Heart left ventricle (tissue), 16 donors: ENCODE data around the gene PPP1R14C. TPM values are rescaled to one million over a fixed set of nuclear protein-coding genes. Genes with fewer than 3 reads are reported as not detected.

Experiments
- ATAC-seq, 4 donors: fragments of 200-7000 bp; cut with Tn5 transposase; one replicate each; pipeline ENCODE4 v1.9.1; 2020 to 2022; ENCODE audit warnings: moderate library complexity in 4 of 4, mild to moderate bottlenecking in 3 of 4, moderate number of reproducible peaks in 1 of 4
- DNase-seq, 5 donors: peaks; one replicate each; pipeline ENCODE4 v3.0.0-alpha.2; 2020
- H3K27ac ChIP-seq, 12 donors: fragments of 200-600 bp; sonication (generic) in 4 of 12; one replicate each; pipeline versions ENCODE4 v1.5.0 to v1.8.0; 2016 to 2022; ENCODE audit warnings: mild to moderate bottlenecking in 2 of 12
- H3K27me3 ChIP-seq, 9 donors: fragments of 200-600 bp; sonication (generic) in 2 of 9; one replicate each; pipeline versions ENCODE4 v1.5.1 to v1.8.0; 2016 to 2022; ENCODE audit warnings: mild to moderate bottlenecking in 3 of 9
- H3K36me3 ChIP-seq, 9 donors: fragments of 200-600 bp; sonication (generic) in 2 of 9; one replicate each; pipeline versions ENCODE4 v1.5.0 to v1.8.0; 2018 to 2022; ENCODE audit warnings: mild to moderate bottlenecking in 2 of 9
- H3K4me1 ChIP-seq, 12 donors: fragments of 200-600 bp; sonication (generic) in 4 of 12; one replicate each; pipeline versions ENCODE4 v1.5.0 to v1.8.0; 2016 to 2022; ENCODE audit warnings: mild to moderate bottlenecking in 3 of 12
- H3K4me3 ChIP-seq, 12 donors: fragments of 200-600 bp; sonication (generic) in 4 of 12; one replicate each; pipeline versions ENCODE4 v1.5.0 to v1.8.0; 2017 to 2022; ENCODE audit warnings: mild to moderate bottlenecking in 9 of 12, moderate library complexity in 4 of 12
- H3K9me3 ChIP-seq, 12 donors: fragments of 200-600 bp; sonication (generic) in 4 of 12; one replicate each; pipeline versions ENCODE4 v1.5.0 to v1.8.0; 2016 to 2022; ENCODE audit warnings: mild to moderate bottlenecking in 1 of 12
- POLR2A ChIP-seq, 2 donors: fragments of 450-650 bp; IDR thresholded peaks; one replicate each; pipeline ENCODE4 v1.6.1; 2017; ENCODE audit warnings: antibody characterized with exemption in 2 of 2, mild to moderate bottlenecking in 2 of 2, moderate library complexity in 2 of 2
- WGBS, 4 donors: extraction: QIAGEN DNeasy Blood & Tissue Kit in 2 of 4; methylation state at CpG; one replicate each; pipeline versions ENCODE4 v1.1.5 to v1.1.7; 2013 to 2018; 5-methylcytosine and 5-hydroxymethylcytosine counted together
- intact Hi-C, 10 donors: fragments of 100-400 bp; cut with DNase I; formaldehyde crosslinking; loops; one replicate each; pipeline versions ENCODE4 v1.11.1 to v1.14.2; 2022
- polyA plus RNA-seq, 2 donors: library from polyadenylated mRNA; stranded (reverse); fragments of 200-250 nt; gene quantifications; one replicate each; pipeline ENCODE4 v1.2.3, GENCODE V29; 2013
- total RNA-seq, 9 donors: library from RNA; depleted of rRNA in 2 of 9; stranded (reverse); fragments of >200 nt in 2 of 9; fragmentation: NEBNext Ultra II Directional in 3 of 9; extraction: Animal tissue kit (Norgen Biotek cat#: 25700) in 3 of 9; gene quantifications; one replicate each; pipeline versions ENCODE4 v1.1.0 to v1.2.4, GENCODE V29; 2016 to 2023
- TF ChIP-seq, protein P1 (sequence below), 12 donors: fragments of 200-600 bp; sonication (generic) in 4 of 12; IDR thresholded peaks; one replicate each; pipeline versions ENCODE4 v1.5.0 to v1.8.0; 2018 to 2022; ENCODE audit warnings: antibody characterized with exemption in 12 of 12, mild to moderate bottlenecking in 5 of 12
- donor health status: ischemic (EF 13 %, LVEDD 7.1; RV severe dilation, severe dysfunction).
- donor health status: healthy with polysubstance abuse.
- donor health status: DM: no; HTN: yes; CAD: no.
- donor health status: DM: no; HTN: no; CAD: no.
- donor health status: ischemic (EF 25% LVEDD 6.9; RV normal size, moderate dysfunction).
- donor health status: ischemic (EF 25% LVEDD 5.7; RV mildly dilated, moderate dysfunction).
- donor health status: healthy.
- donor health status: DM: yes; HTN: yes; CAD: no.
- donor health status: ischemic (EF 35%, LVEDD 5.7; RV mildly dilated, moderate dysfunction).
- donor health status: nonischemic (EF 11% LVEDD 7.7; RV severe dilation, severe dysfunction).
- donor health status: DM: yes; HTN: yes; CAD: no.
- donor health status: PGD.
- donor health status: ischemic (EF 29% LVEDD 5.4; RV normal size, mild dysfunction).
- donor health status: nonischemic (EF 23%, LVEDD 6.1; RV moderate dilation, normal function).

PPP1R14C gene
- total and polyA plus RNA-seq, 11 donors, result 41.1 to 143 (median 75.7) TPM

GRCh38 chr6:150140236-150140969 is 2.4 kb upstream of the PPP1R14C start:
- WGBS, 4 donors, result 82 to 89% (median 86%) methylated on average over 6 of the region's 6 CpGs
- Histone ChIP-seq H3K36me3 (no peaks in the 10 kb centered on the region), H3K4me3 (no peak overlapping the region), H3K27me3 (peaks cover 4 to 56% (median 21%) of the 10 kb centered on the region in 9 donors), H3K9me3 (peaks cover 0 to 5% (median 0%) of the 10 kb centered on the region in 12 donors), H3K4me1 (peaks cover 0 to 27% (median 2%) of the 10 kb centered on the region in 12 donors), H3K27ac (no peak overlapping the region)
- ATAC-seq (no peak), DNase-seq (no peak)
- intact Hi-C loops, result loop anchor here in 6 of 10 donors (5.0 to 10.0 kb wide), 9 partner anchors 37 to 187 kb away; no protein-coding TSS in a partner anchor
- no peak for TF ChIP-seq POLR2A (IDR thresholded peaks at IDR 0.05)
- TF ChIP-seq, protein P1, sequence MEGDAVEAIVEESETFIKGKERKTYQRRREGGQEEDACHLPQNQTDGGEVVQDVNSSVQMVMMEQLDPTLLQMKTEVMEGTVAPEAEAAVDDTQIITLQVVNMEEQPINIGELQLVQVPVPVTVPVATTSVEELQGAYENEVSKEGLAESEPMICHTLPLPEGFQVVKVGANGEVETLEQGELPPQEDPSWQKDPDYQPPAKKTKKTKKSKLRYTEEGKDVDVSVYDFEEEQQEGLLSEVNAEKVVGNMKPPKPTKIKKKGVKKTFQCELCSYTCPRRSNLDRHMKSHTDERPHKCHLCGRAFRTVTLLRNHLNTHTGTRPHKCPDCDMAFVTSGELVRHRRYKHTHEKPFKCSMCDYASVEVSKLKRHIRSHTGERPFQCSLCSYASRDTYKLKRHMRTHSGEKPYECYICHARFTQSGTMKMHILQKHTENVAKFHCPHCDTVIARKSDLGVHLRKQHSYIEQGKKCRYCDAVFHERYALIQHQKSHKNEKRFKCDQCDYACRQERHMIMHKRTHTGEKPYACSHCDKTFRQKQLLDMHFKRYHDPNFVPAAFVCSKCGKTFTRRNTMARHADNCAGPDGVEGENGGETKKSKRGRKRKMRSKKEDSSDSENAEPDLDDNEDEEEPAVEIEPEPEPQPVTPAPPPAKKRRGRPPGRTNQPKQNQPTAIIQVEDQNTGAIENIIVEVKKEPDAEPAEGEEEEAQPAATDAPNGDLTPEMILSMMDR (IDR thresholded peaks at IDR 0.05), result no peak

DNA sequence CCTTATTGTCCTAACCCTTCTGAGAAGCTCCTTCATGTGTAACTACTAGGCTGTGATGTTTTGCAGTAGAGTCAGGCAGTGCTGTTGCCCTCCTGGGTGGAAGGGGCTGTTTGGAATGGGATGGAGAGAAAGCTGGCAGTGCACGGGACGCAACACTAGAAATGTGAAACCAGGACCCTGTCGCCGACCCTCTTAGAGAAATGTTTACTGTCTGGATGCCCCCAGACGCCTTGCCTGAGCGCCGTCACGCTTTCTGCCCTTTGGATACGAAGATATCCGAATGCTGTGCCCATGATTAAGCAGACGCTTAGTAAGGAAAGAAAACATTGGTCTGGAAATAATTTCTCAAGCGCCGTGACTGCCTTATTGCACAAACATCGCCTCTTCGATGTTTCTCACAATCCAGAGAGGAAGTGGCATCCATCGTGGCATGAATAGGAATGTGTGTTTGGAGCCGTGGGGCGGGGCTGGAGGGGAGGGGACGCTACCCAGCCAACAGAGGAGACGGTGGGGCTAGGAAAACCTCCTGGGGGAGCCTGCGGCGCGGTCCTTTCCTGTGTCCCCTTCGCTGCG is 661 bp upstream of the PPP1R14C start:
- ATAC-seq (peak in 3 of 4 donors; percentile 33 to 43 (median 43)), DNase-seq (peak in 1 of 5 donors; percentile 25)
- TF ChIP-seq POLR2A (IDR thresholded peaks at IDR 0.05), result no peak
- TF ChIP-seq, protein P1 (IDR thresholded peaks at IDR 0.05), result no peak
- WGBS, 4 donors, result 3 to 7% (median 5%) methylated on average over 23 to 25 of the region's 25 CpGs
- H3K4me3 ChIP-seq, result peak overlapping the region; percentile 12 to 74 (median 62)
- H3K4me1 ChIP-seq, result peaks cover 0 to 39% (median 6%) of the 10 kb centered on the region in 12 donors
- H3K36me3 ChIP-seq, result no peaks in the 10 kb centered on the region
- peaks cover 0 to 5% (median 0%) of the 10 kb centered on the region in 12 donors for H3K9me3 ChIP-seq
- intact Hi-C loops, result loop anchor here in 7 of 10 donors (2.0 to 10.0 kb wide), 10 partner anchors 35 to 185 kb away; no protein-coding TSS in a partner anchor
- peaks cover 4 to 69% (median 21%) of the 10 kb centered on the region in 9 donors for H3K27me3 ChIP-seq
- H3K27ac ChIP-seq, result peak overlapping the region in 5 of 12 donors; percentile 55 to 85 (median 82)

DNA sequence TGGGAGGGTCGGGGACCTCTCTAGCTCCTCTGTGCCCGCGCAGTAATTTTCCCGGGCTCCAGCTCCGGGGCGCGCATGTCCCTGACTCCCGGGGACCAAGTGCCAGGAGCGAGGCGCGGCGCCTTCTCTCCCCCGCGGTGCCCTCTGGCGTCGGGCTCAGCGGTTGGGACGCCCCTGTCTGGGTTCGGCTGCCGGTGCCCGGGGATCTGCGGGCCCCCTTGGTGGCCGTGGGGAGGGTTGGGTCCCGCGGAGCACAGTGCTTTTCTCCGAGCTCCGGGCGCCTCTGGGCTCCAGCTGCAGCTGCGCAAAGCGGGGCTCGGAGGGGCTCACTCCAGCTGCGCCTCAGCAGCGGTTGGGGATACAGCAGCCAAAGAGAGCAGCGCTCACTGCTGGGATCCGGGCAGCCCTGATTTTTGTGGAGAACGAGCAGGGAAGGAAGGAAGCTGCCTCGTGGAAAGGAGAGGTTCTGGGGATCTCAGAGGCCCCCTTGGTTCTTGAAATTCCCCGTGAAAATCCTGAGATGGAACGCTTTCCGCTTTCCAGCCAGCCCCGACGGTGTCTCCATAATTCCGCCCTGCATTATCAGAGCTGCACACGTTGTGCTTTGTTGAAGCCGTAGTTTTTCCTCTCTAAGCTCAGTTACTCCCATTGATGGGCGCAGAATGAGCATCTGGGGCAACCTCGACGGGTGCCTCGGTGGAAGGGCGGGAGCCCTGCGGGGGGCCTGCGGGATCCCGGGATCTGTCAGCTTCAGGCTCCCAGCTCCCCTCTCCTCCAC is 861 bp downstream of the PPP1R14C start:
- peak overlapping the region; percentile 12 to 74 (median 62) for H3K4me3 ChIP-seq
- ATAC-seq, result peak; percentile 6 to 64 (median 53)
- intact Hi-C loops, result loop anchor here in 7 of 10 donors (2.0 to 10.0 kb wide), 10 partner anchors 34 to 184 kb away; no protein-coding TSS in a partner anchor
- TF ChIP-seq POLR2A (IDR thresholded peaks at IDR 0.05), result no peak
- TF ChIP-seq, protein P1 (IDR thresholded peaks at IDR 0.05), result peak in 3 of 12 donors; percentile 6 to 22 (median 10)
- H3K4me1 ChIP-seq, result peaks cover 0 to 39% (median 6%) of the 10 kb centered on the region in 12 donors
- H3K27ac ChIP-seq, result peak overlapping the region; percentile 46 to 85 (median 69)
- no peaks in the 10 kb centered on the region for H3K9me3 ChIP-seq
- 0 to 4% (median 2%) methylated on average over 30 to 53 of the region's 53 CpGs for WGBS, 4 donors
- peak in 4 of 5 donors; percentile 24 to 70 (median 53) for DNase-seq
- peaks cover 4 to 76% (median 21%) of the 10 kb centered on the region in 9 donors for H3K27me3 ChIP-seq
- no peaks in the 10 kb centered on the region for H3K36me3 ChIP-seq
